SHP77 treated with DMSO at 0.1 percent for 48 hours (cell line): ENCODE data around the gene DPYD.

Experiments used
- DNase-seq: peaks from one replicate; lab custom pipeline; 2025; lab: John Stamatoyannopoulos, UW

The DPYD gene

GRCh38 chr1:97533358-97533757, 387.5 kb downstream of the DPYD start:
- DNase-seq: no peak

DNA sequence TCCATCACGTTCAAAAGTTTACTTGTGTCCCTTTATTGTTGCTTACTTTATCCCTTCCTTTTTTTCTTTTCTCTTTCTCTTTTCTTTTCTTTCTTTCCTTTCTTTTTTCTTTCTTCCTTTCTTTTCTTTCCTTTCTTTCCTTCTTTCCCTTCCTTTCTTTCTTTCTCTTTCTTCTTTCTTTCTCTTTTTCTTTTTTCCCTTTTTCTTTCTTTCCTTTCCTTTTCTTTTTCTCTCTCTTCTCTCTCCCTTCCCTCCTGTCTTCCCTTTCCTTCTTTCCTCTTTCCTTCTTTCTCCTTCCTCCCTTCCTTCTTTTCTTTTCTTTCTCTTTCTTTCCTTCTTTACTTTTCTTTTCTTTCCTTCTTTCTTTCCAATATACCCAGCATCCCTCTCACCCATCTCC, 391.2 kb downstream of the DPYD start:
- no peak for DNase-seq

DNA sequence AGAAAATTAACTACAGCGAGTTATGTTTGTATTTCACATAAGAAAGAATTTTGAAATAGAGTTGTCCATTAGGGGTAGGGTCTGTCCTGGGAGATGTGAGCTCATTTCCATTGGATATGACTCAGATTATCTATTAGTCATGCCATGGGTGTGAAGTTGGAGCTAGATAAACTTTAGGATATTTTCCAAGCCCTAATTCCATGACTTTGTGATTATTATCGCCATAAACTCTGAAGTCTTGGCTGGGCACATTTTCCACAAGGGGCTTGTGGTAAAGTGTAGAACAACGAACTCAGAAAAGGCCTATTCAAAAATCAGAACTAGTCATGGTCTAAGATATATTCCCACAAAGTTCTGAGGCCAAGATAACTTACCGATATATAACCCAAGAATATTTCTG, 396.6 kb downstream of the DPYD start:
- no peak for DNase-seq

DNA sequence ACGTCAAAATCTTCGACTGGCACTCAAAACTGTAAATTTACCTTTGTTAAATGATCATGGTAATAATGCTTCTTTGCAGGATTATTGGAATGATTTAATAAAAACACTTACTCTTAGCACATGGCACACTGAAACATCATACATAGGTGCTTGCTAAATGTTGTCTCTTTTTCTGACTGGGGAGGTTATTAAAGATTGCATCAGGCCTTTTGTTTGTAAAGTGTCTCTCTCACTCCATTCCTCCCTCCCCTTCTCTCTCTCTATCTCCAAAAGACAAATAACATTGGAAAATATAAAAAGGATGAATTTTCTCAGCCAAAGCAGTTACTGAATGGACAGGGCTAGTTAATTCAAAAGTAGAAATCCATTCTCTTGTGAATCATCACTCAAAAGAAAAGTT, 404.2 kb downstream of the DPYD start:
- no peak for DNase-seq

- DNase-seq: no peak
These were observed 412.1 kb downstream of the DPYD start for GRCh38 chr1:97508653-97509218.

- DNase-seq: no peak
These were observed 413.0 kb downstream of the DPYD start for GRCh38 chr1:97507863-97508262.

DNA sequence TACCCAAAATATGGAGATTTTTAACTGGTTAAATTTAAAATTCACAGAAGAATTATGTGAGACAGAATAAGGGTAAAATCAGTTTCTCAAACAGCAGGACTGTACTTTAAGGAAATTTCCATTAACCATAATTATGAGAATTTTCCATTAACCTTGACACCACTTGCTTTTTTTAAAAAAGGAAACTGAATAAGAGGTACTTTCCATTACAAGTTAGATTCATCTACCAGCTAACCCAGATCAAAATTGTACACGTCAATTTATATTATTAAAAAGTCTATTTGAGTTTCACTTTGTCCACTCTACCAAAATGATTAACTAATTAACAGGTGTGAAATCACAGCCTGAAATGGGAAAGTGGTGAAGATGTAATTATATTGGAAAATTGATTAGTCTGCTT, 414.5 kb downstream of the DPYD start:
- DNase-seq: no peak

GRCh38 chr1:97505816-97506215, 415.0 kb downstream of the DPYD start:
- no peak for DNase-seq

DNA sequence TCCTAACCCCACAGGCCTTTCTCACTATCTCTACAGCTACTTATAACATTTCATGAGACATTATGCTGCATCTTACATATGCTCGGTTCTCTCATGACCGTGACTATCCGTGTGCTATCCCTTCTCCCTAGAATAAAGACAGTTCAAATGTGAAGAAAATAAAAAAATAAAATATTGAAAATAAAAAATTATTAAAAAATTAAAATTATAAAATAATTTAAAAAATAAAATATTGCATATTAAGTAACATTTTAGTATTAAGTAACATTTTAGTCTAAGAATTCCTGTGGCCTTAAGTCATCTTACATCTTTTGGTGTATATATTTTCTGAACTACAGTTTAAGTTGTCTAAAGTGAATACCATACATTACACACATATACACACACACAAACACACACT, 415.5 kb downstream of the DPYD start:
- DNase-seq: no peak

- no peak for DNase-seq
These were observed 418.5 kb downstream of the DPYD start for GRCh38 chr1:97502360-97502759.

- DNase-seq: no peak
These were observed 419.2 kb downstream of the DPYD start for GRCh38 chr1:97501628-97502027.

- no peak for DNase-seq
These were observed 420.1 kb downstream of the DPYD start for GRCh38 chr1:97500760-97501159.

DNA sequence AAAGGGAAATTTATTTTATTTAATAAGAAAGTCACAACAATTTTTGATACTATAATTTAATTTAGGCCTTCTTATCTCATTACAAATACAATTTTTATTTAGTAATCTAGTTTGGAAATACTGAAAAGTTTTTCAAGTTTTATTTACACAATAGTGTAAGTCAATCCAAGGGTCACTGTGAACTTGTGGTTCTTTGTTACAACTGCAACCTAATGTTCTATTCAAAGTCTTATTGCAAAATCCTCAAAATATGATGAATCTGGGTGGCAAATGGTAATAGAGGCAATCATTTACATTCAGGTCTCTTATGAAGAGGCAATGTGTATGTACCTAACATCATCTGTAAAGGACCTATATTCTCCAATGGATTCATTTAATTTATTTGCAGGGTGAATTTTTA, 421.2 kb downstream of the DPYD start:
- DNase-seq: no peak

- no peak for DNase-seq
These were observed 431.0 kb downstream of the DPYD start for GRCh38 chr1:97489834-97490233.

DNA sequence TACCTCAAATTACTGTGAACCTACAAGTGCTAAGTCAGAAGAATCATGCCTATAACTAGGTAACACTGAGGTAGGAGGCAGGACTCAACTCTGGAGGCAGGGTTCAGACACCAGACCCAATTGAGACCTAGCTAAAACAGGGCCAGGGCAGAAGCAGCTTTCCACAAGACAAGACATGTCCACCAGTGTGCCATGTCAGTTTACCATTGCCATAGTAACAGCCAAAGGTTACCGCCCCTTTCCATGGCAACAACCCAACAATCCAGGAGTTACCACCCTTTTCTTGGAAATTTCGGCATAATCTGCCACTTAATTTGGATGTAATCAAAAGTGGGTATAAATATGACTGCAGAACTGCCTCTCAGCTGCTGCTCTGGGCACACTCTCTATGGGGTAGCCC, 432.3 kb downstream of the DPYD start:
- no peak for DNase-seq

DNA sequence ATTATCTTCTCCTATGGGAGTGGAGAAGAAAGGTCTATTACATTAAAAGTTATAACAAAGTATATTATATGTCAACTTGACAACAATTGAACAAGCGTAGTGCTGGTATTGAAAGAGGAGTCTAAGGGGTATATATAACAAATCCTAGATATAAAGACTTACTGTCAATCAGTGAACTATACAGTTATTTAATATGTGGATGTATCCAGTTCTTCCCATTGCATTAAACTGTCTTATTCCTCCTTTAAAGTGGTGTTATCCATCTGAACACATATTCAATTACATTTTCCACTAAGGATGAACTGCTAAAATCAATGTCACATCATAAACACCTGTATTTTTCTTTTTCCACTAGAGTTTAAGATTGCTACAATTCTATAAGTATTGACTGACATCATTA, 438.8 kb downstream of the DPYD start:
- no peak for DNase-seq

- no peak for DNase-seq
These were observed 453.4 kb downstream of the DPYD start for GRCh38 chr1:97467445-97467844.

GRCh38 chr1:97464305-97464704, 456.5 kb downstream of the DPYD start:
- DNase-seq: no peak

DNA sequence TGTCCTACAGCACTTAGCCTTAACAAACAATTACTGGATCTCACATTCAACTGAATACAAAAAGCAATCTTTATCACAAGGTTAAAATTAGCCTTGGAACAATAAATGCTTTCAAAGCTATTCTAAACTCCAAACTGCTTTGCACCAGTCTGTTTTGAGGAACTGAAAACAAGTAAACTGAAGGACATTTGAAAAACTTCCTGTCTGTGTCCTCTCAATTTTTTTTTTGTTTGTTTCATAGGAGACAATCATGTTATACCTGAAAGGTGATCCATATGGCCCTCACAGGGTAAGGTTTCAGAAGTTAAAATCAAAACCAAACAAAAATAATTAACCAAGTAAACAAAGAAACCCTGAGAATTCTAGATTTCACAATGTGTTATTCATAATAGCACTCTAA, 459.1 kb downstream of the DPYD start:
- no peak for DNase-seq

DNA sequence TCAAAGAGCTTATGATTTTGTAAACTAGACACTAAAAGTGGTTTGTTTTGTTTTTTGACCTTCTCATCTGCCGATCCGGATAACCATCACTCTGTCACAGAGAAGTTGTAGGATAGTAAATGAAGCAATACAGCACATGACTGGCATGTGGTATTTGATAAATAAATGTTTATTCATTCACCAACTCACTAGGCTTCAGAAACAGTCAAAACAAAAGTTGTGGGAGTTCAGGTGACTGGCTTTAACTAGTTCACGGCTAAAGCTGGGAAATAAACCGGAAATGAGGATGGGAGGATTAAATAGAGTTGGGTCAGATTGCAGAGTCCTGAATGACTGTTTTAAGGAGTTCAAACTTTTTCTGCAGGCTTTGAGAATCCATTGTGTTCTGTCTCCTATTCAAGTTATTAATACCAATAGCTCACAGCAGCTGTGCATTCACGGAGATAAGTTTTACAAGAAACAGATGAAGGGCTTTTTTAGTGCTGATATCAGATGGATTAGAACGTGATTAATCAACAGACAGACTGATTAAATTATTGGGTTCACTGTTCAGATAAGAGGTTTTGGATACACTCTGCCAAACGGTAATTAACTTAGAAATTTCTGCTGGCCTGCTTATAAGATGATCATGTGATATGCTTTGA, 463.3 kb downstream of the DPYD start:
- no peak for DNase-seq

DNA sequence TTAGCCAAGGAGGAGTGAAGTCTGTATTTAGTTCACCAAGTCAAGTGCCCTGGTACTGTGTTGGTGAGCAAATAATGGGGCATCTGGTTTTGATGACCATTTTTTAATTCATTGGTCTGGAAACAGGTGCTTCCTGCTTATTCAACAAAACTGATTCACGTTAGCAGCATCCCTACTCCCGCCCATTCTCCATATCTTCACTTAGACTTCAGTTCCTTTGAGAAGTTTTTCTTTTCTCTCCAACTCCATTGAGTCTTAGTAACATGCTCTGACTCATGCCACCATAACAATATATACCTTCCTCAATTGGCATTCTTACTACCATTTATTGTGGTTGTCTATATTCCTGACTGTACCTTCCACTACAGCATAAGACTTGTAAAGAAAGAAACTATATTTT, 468.9 kb downstream of the DPYD start:
- no peak for DNase-seq

- no peak for DNase-seq
These were observed 469.6 kb downstream of the DPYD start for GRCh38 chr1:97451046-97451826.

- DNase-seq: no peak
These were observed 478.9 kb downstream of the DPYD start for GRCh38 chr1:97441966-97442365.

DNA sequence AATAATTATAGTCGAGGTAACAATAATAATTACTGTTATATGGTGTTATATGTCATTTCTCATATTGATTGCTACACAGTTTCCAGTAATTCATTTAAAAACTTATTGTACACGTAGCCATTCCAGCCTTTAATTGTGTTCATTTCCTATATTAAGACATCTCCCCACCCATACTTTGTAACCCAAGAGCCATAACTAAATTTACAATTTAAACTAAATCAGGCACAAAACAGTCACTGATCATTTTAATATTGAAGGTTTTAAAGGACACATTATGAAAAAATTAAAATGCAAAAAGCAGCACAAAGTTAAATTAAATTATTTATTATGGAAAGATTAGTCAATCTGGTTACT, 487.0 kb downstream of the DPYD start:
- DNase-seq: no peak
